ENCODE measurements around the gene TVP23B. TPM values are rescaled to one million over a fixed set of nuclear protein-coding genes. Genes with fewer than 3 reads are reported as not detected.
A peak's percentile ranks its signal among the peaks of the same experiment; 100 is the strongest.
"Not testable (repeated sequence)": the region's sequence is repeated elsewhere in the genome, so short reads cannot be mapped to it uniquely, and the experiment has no call there.

Gene TVP23B
- total and polyA plus RNA-seq, 2 donors (not counting 3 experiments of a cell fraction or from before 2014, with no cell fraction given) = 16.8 to 29.6 TPM

GRCh38 chr17:18816489-18817371 is 35.7 kb downstream of the TVP23B start:
- intact Hi-C loops (cut with micrococcal nuclease); H3K9ac ChIP-seq (replicated peaks; ENCODE audit: extremely low read depth, insufficient read depth, low read length); H3K36me3 ChIP-seq (ENCODE audit: control insufficient read depth in 2 of 2, extremely low read depth in 1 of 2, insufficient read depth in 2 of 2, low read length in 2 of 2); H3K4me1 ChIP-seq (ENCODE audit: control insufficient read depth, extremely low read depth, insufficient read depth, low read length); H3K4me2 ChIP-seq (ENCODE audit: insufficient read depth, low read length); H2AFZ ChIP-seq (ENCODE audit: low read depth, low read length); H3K27me3 ChIP-seq (ENCODE audit: control insufficient read depth in 2 of 2, insufficient read depth in 2 of 2, low read length in 2 of 2); POLR2A ChIA-PET; H3K4me3 ChIP-seq (replicated peaks in 1 of 3; ENCODE audit: insufficient read depth in 1 of 3, low read depth in 1 of 3, low read length in 3 of 3); H3K79me2 ChIP-seq (ENCODE audit: control insufficient read depth, insufficient read depth, low read length); H3K9me1 ChIP-seq (replicated peaks; ENCODE audit: control insufficient read depth, extremely low read depth, insufficient read depth, low read length); H3K27ac ChIP-seq (ENCODE audit: insufficient read depth, low read depth, low read length); H4K20me1 ChIP-seq (replicated peaks; ENCODE audit: control insufficient read depth, extremely low read depth, insufficient read depth, low read length); H3K9me3 ChIP-seq (replicated peaks; ENCODE audit: control insufficient read depth, insufficient read depth, low read length); dilution Hi-C loops (cut with MboI; ENCODE audit: extremely low pct_ligation_motif_present, low sequenced_read_pairs); BruUV-seq (replicated peaks): not testable (repeated sequence)
- TF ChIP-seq, protein P1, sequence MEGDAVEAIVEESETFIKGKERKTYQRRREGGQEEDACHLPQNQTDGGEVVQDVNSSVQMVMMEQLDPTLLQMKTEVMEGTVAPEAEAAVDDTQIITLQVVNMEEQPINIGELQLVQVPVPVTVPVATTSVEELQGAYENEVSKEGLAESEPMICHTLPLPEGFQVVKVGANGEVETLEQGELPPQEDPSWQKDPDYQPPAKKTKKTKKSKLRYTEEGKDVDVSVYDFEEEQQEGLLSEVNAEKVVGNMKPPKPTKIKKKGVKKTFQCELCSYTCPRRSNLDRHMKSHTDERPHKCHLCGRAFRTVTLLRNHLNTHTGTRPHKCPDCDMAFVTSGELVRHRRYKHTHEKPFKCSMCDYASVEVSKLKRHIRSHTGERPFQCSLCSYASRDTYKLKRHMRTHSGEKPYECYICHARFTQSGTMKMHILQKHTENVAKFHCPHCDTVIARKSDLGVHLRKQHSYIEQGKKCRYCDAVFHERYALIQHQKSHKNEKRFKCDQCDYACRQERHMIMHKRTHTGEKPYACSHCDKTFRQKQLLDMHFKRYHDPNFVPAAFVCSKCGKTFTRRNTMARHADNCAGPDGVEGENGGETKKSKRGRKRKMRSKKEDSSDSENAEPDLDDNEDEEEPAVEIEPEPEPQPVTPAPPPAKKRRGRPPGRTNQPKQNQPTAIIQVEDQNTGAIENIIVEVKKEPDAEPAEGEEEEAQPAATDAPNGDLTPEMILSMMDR (IDR thresholded peaks at IDR 0.05; ENCODE audit: extremely low read depth in 1 of 2, insufficient read depth in 1 of 2, low read depth in 1 of 2, low read length in 2 of 2) = peak; percentile 12 to 35
- peak; percentile 87 for FAIRE-seq
- peak; percentile 47 for DNase-seq (ENCODE audit: low read depth, low spot score)
- CTCF ChIA-PET = interaction anchor here (0.7 kb wide), 1 partner anchor 135 kb away, joined by 4 read pairs; the partner anchor contains the start of gene SLC5A10

DNA sequence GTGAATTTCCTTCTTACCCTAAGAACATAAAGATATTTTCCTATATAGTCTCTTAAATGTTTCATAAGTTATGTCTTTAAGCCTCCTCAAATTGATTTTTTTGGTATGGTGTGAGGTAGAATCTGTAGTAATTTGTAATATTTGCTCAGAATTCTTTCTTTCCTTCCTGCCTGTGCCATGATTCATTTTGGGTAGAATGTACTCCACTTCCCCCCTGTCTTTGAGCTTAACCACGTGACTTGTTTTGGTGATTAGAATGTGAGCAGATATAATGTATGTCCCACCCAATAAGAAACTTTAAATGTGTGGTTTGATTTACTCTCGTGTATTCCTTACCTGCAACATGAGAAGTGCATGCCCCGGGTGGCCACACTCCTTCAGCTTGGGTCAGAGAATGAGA is 40.4 kb downstream of the TVP23B start:
- H3K36me3 ChIP-seq (ENCODE audit: control insufficient read depth in 2 of 2, extremely low read depth in 1 of 2, insufficient read depth in 2 of 2, low read length in 2 of 2); BruUV-seq (replicated peaks); dilution Hi-C loops (cut with MboI; ENCODE audit: extremely low pct_ligation_motif_present, low sequenced_read_pairs); H3K4me3 ChIP-seq (replicated peaks in 1 of 3; ENCODE audit: insufficient read depth in 1 of 3, low read depth in 1 of 3, low read length in 3 of 3); POLR2A ChIA-PET; H3K9me3 ChIP-seq (replicated peaks; ENCODE audit: control insufficient read depth, insufficient read depth, low read length); H3K9ac ChIP-seq (replicated peaks; ENCODE audit: extremely low read depth, insufficient read depth, low read length); H3K27me3 ChIP-seq (ENCODE audit: control insufficient read depth in 2 of 2, insufficient read depth in 2 of 2, low read length in 2 of 2); H3K79me2 ChIP-seq (ENCODE audit: control insufficient read depth, insufficient read depth, low read length); H4K20me1 ChIP-seq (replicated peaks; ENCODE audit: control insufficient read depth, extremely low read depth, insufficient read depth, low read length); intact Hi-C loops (cut with micrococcal nuclease); H3K4me1 ChIP-seq (ENCODE audit: control insufficient read depth, extremely low read depth, insufficient read depth, low read length); H3K4me2 ChIP-seq (ENCODE audit: insufficient read depth, low read length); H2AFZ ChIP-seq (ENCODE audit: low read depth, low read length); H3K27ac ChIP-seq (ENCODE audit: insufficient read depth, low read depth, low read length); H3K9me1 ChIP-seq (replicated peaks; ENCODE audit: control insufficient read depth, extremely low read depth, insufficient read depth, low read length): not testable (repeated sequence)
- CTCF ChIA-PET = interaction anchor here (0.6 kb wide), 1 partner anchor 140 kb away, joined by 3 read pairs; no protein-coding TSS in a partner anchor
- FAIRE-seq = peak; percentile 54
- peak; percentile 18 for TF ChIP-seq FOS (IDR thresholded peaks at IDR 0.05; ENCODE audit: borderline replicate concordance, insufficient read depth, low read length)
- peak; percentile 21 for DNase-seq (ENCODE audit: low read depth, low spot score)

DNA sequence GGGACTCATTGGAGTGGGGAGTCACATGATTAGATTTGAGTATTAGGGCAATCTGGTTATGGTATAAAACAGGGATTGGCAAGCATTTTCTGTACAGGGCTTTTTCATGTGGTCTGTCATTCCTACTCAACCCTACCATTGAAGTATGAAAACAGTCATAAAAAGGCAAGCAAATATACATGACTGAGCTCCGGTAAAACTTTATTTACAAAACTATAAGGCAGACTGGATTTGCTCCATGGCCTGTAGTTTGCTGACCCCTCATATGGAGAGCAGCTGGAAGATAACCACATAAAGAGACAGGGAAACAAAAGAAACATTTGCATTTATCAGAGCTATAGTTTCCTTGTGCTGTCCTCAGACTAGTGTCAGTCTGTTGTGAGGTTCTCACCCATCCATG is 46.6 kb downstream of the TVP23B start:
- H3K4me2 ChIP-seq (ENCODE audit: insufficient read depth, low read length); POLR2A ChIA-PET; BruUV-seq (replicated peaks); H3K36me3 ChIP-seq (ENCODE audit: control insufficient read depth in 2 of 2, extremely low read depth in 1 of 2, insufficient read depth in 2 of 2, low read length in 2 of 2); H3K9me3 ChIP-seq (replicated peaks; ENCODE audit: control insufficient read depth, insufficient read depth, low read length); H3K9ac ChIP-seq (replicated peaks; ENCODE audit: extremely low read depth, insufficient read depth, low read length); H2AFZ ChIP-seq (ENCODE audit: low read depth, low read length); H3K9me1 ChIP-seq (replicated peaks; ENCODE audit: control insufficient read depth, extremely low read depth, insufficient read depth, low read length); FAIRE-seq; H3K4me1 ChIP-seq (ENCODE audit: control insufficient read depth, extremely low read depth, insufficient read depth, low read length); H3K4me3 ChIP-seq (replicated peaks in 1 of 3; ENCODE audit: insufficient read depth in 1 of 3, low read depth in 1 of 3, low read length in 3 of 3); H3K79me2 ChIP-seq (ENCODE audit: control insufficient read depth, insufficient read depth, low read length); CTCF ChIA-PET; intact Hi-C loops (cut with micrococcal nuclease); dilution Hi-C loops (cut with MboI; ENCODE audit: extremely low pct_ligation_motif_present, low sequenced_read_pairs); DNase-seq (ENCODE audit: low read depth, low spot score); H4K20me1 ChIP-seq (replicated peaks; ENCODE audit: control insufficient read depth, extremely low read depth, insufficient read depth, low read length); H3K27me3 ChIP-seq (ENCODE audit: control insufficient read depth in 2 of 2, insufficient read depth in 2 of 2, low read length in 2 of 2); H3K27ac ChIP-seq (ENCODE audit: insufficient read depth, low read depth, low read length): not testable (repeated sequence)

Measured in endothelial cell of umbilical vein (primary cell).